ENCODE measurements around the gene CDK17.
"Not testable (repeated sequence)": the region's sequence is repeated elsewhere in the genome, so short reads cannot be mapped to it uniquely, and the experiment has no call there.

Gene CDK17

GRCh38 chr12:96399919-96400630, at the start of gene CDK17:
CDK17 (minus strand) TSS chr12:96400439; CDS start chr12:96334836, 65,603 bp downstream.
- peak; percentile 83 for DNase-seq (ENCODE audit: low read depth)

GRCh38 chr12:96448300-96448699, 48.1 kb upstream of the CDK17 start:
- DNase-seq (ENCODE audit: low read depth) = no peak

- DNase-seq (ENCODE audit: low read depth) = no peak
Observed at GRCh38 chr12:96447256-96447655, 47.0 kb upstream of the CDK17 start.

- DNase-seq (ENCODE audit: low read depth) = peak; percentile 45
Observed at GRCh38 chr12:96445691-96446583, 45.7 kb upstream of the CDK17 start.

- DNase-seq (ENCODE audit: low read depth) = no peak
Observed at GRCh38 chr12:96444399-96444798, 44.2 kb upstream of the CDK17 start.

- no peak for DNase-seq (ENCODE audit: low read depth)
Observed at GRCh38 chr12:96442906-96443305, 42.7 kb upstream of the CDK17 start.

- DNase-seq (ENCODE audit: low read depth) = no peak
Observed at GRCh38 chr12:96441816-96442215, 41.6 kb upstream of the CDK17 start.

- no peak for DNase-seq (ENCODE audit: low read depth)
Observed at GRCh38 chr12:96438330-96438729, 38.1 kb upstream of the CDK17 start.

- DNase-seq (ENCODE audit: low read depth) = no peak
Observed at GRCh38 chr12:96437171-96437445, 36.9 kb upstream of the CDK17 start.

- DNase-seq (ENCODE audit: low read depth) = no peak
Observed at GRCh38 chr12:96436366-96437170, 36.3 kb upstream of the CDK17 start.

- DNase-seq (ENCODE audit: low read depth) = peak; percentile 52
Observed at GRCh38 chr12:96434107-96434506, 33.9 kb upstream of the CDK17 start.

GRCh38 chr12:96432496-96433321, 32.5 kb upstream of the CDK17 start:
- not testable (repeated sequence) for DNase-seq (ENCODE audit: low read depth)

- DNase-seq (ENCODE audit: low read depth) = no peak
Observed at GRCh38 chr12:96431067-96431466, 30.8 kb upstream of the CDK17 start.

- no peak for DNase-seq (ENCODE audit: low read depth)
Observed at GRCh38 chr12:96427269-96427729, 27.1 kb upstream of the CDK17 start.

- DNase-seq (ENCODE audit: low read depth) = no peak
Observed at GRCh38 chr12:96425951-96426350, 25.7 kb upstream of the CDK17 start.

GRCh38 chr12:96425321-96425720, 25.1 kb upstream of the CDK17 start:
- no peak for DNase-seq (ENCODE audit: low read depth)

GRCh38 chr12:96424601-96425000, 24.4 kb upstream of the CDK17 start:
- DNase-seq (ENCODE audit: low read depth) = no peak

- DNase-seq (ENCODE audit: low read depth) = no peak
Observed at GRCh38 chr12:96422192-96422591, 22.0 kb upstream of the CDK17 start.

- no peak for DNase-seq (ENCODE audit: low read depth)
Observed at GRCh38 chr12:96421014-96421413, 20.8 kb upstream of the CDK17 start.

GRCh38 chr12:96420277-96420835, 20.1 kb upstream of the CDK17 start:
- DNase-seq (ENCODE audit: low read depth) = no peak

- no peak for DNase-seq (ENCODE audit: low read depth)
Observed at GRCh38 chr12:96419576-96420276, 19.5 kb upstream of the CDK17 start.

Measured in activated T-cell treated with anti-CD3 and anti-CD28 coated beads for 24 hours (primary cell).